Neutrophil (primary cell): Measurements from ENCODE around the gene IFI27L1.

Experiments
- H3K27ac ChIP-seq: fragments of 200-600 bp; sonication (generic); 2 replicates; pipeline ENCODE4 v1.5.1; 2016; ENCODE audit warnings: mild to moderate bottlenecking, moderate library complexity
- H3K27me3 ChIP-seq: fragments of 200-600 bp; sonication (generic); 2 replicates; pipeline ENCODE4 v1.6.0; 2016; ENCODE audit warnings: mild to moderate bottlenecking
- H3K36me3 ChIP-seq: fragments of 200-600 bp; sonication (generic); 2 replicates; pipeline ENCODE4 v1.5.1; 2017
- H3K4me1 ChIP-seq, 2 experiments: fragments of 200-600 bp in 1 of 2; sonication (generic) in 1 of 2; 1 replicate in 1 of 2; 2 replicates in 1 of 2; pipeline versions ENCODE4 v1.5.1 to v1.6.1; 2013 to 2016; ENCODE audit warnings: low read depth in 1 of 2, low read length in 1 of 2, mild to moderate bottlenecking in 1 of 2, moderate library complexity in 1 of 2; ENCODE audit not compliant: control insufficient read depth in 1 of 2, insufficient read depth in 1 of 2
- H3K4me3 ChIP-seq, 2 experiments: fragments of 200-600 bp in 1 of 2; sonication (generic) in 1 of 2; 1 replicate in 1 of 2; 2 replicates in 1 of 2; pipeline ENCODE4 v1.5.1; 2013 to 2016; ENCODE audit warnings: low read depth in 1 of 2, low read length in 1 of 2, mild to moderate bottlenecking in 1 of 2, moderate library complexity in 1 of 2
- H3K9me3 ChIP-seq: fragments of 200-600 bp; sonication (generic); 2 replicates; pipeline ENCODE4 v1.5.1; 2016
- CTCF ChIP-seq: fragments of 200-600 bp; sonication (generic); IDR thresholded peaks from 2 replicates; pipeline ENCODE4 v1.5.1; 2016; ENCODE audit warnings: antibody characterized with exemption

IFI27L1 gene

GRCh38 chr14:94116701-94117100, 35.6 kb downstream of the IFI27L1 start:
- no peak overlapping the region for H3K27ac ChIP-seq
- peaks cover 36% of the 10 kb centered on the region for H3K27me3 ChIP-seq
- H3K9me3 ChIP-seq = no peaks in the 10 kb centered on the region
- no peaks in the 10 kb centered on the region for H3K4me1 ChIP-seq
- no peak overlapping the region for H3K4me3 ChIP-seq
- no peaks in the 10 kb centered on the region for H3K36me3 ChIP-seq
- no peak for TF ChIP-seq CTCF

- Histone ChIP-seq H3K36me3 (no peaks in the 10 kb centered on the region), H3K9me3 (no peaks in the 10 kb centered on the region), H3K4me3 (no peak overlapping the region), H3K27ac (no peak overlapping the region), H3K4me1 (no peaks in the 10 kb centered on the region), H3K27me3 (peaks cover 43% of the 10 kb centered on the region)
- no peak for TF ChIP-seq CTCF
Observed at GRCh38 chr14:94117856-94118255, 36.7 kb downstream of the IFI27L1 start.

GRCh38 chr14:94119071-94119470, 38.0 kb downstream of the IFI27L1 start:
- Histone ChIP-seq H3K9me3 (no peaks in the 10 kb centered on the region), H3K27me3 (peaks cover 39% of the 10 kb centered on the region), H3K36me3 (no peaks in the 10 kb centered on the region), H3K27ac (no peak overlapping the region), H3K4me1 (no peaks in the 10 kb centered on the region), H3K4me3 (no peak overlapping the region)
- no peak for TF ChIP-seq CTCF

- Histone ChIP-seq H3K9me3 (no peaks in the 10 kb centered on the region), H3K36me3 (no peaks in the 10 kb centered on the region), H3K27me3 (peaks cover 21% of the 10 kb centered on the region), H3K27ac (no peak overlapping the region), H3K4me1 (no peaks in the 10 kb centered on the region), H3K4me3 (no peak overlapping the region)
- TF ChIP-seq CTCF = no peak
Observed at GRCh38 chr14:94120667-94121340, 39.7 kb downstream of the IFI27L1 start.

- no peak overlapping the region for H3K27ac ChIP-seq
- peaks cover 17% of the 10 kb centered on the region for H3K27me3 ChIP-seq
Observed at GRCh38 chr14:94121485-94121884, 40.4 kb downstream of the IFI27L1 start.

More at GRCh38 chr14:94121485-94121884, 40.4 kb downstream of the IFI27L1 start:
- H3K4me1 ChIP-seq = no peaks in the 10 kb centered on the region
- no peaks in the 10 kb centered on the region for H3K9me3 ChIP-seq
- no peaks in the 10 kb centered on the region for H3K36me3 ChIP-seq
- H3K4me3 ChIP-seq = no peak overlapping the region
- TF ChIP-seq CTCF = no peak
